B cell (primary cell): ENCODE measurements around the gene HEXIM2.

Experiments used
- EZH2 ChIP-seq: IDR thresholded peaks from 2 replicates; pipeline ENCODE4 v1.6.1; 2012; ENCODE audit warnings: borderline replicate concordance, low read depth, mild to moderate bottlenecking, moderate library complexity, low read length; ENCODE audit not compliant: insufficient read depth, poor library complexity, severe bottlenecking
- TF ChIP-seq, protein P1 (sequence below): fragments of 200-600 bp; IDR thresholded peaks from one replicate; pipeline ENCODE4 v1.8.0; 2022; ENCODE audit warnings: antibody characterized with exemption, mild to moderate bottlenecking

DNA sequence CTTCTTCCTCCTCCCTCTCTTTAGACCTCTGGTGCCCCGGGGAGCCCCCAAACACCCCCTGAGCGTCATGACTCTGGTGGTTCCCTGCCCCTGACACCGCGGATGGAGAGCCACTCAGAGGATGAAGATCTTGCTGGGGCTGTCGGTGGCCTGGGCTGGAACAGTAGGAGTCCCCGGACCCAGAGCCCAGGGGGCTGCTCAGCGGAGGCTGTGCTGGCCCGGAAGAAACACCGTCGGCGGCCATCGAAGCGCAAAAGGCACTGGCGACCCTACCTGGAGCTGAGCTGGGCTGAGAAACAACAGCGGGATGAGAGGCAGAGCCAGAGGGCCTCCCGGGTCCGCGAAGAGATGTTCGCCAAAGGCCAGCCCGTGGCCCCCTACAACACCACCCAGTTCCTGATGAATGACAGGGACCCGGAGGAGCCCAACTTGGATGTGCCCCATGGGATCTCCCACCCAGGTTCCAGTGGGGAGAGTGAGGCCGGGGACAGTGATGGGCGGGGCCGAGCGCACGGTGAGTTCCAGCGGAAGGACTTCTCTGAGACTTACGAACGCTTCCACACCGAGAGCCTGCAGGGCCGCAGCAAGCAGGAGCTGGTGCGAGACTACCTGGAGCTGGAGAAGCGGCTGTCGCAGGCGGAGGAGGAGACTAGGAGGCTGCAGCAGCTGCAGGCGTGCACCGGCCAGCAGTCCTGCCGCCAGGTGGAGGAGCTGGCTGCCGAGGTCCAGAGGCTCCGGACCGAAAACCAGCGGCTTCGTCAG, 7.5 kb downstream of the HEXIM2 start:
- TF ChIP-seq, protein P1, sequence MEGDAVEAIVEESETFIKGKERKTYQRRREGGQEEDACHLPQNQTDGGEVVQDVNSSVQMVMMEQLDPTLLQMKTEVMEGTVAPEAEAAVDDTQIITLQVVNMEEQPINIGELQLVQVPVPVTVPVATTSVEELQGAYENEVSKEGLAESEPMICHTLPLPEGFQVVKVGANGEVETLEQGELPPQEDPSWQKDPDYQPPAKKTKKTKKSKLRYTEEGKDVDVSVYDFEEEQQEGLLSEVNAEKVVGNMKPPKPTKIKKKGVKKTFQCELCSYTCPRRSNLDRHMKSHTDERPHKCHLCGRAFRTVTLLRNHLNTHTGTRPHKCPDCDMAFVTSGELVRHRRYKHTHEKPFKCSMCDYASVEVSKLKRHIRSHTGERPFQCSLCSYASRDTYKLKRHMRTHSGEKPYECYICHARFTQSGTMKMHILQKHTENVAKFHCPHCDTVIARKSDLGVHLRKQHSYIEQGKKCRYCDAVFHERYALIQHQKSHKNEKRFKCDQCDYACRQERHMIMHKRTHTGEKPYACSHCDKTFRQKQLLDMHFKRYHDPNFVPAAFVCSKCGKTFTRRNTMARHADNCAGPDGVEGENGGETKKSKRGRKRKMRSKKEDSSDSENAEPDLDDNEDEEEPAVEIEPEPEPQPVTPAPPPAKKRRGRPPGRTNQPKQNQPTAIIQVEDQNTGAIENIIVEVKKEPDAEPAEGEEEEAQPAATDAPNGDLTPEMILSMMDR = no peak
- TF ChIP-seq EZH2 = no peak
